CD4-positive, alpha-beta T cell treated with Interleukin-12 subunit alpha and Interleukin-12 subunit beta, for 1 hour (primary cell): Measurements from ENCODE around the gene KLF12.

ENCODE experiments used
- DNase-seq: peaks from one replicate; pipeline ENCODE4 v3.0.0-alpha.2; 2020

Gene KLF12

DNA sequence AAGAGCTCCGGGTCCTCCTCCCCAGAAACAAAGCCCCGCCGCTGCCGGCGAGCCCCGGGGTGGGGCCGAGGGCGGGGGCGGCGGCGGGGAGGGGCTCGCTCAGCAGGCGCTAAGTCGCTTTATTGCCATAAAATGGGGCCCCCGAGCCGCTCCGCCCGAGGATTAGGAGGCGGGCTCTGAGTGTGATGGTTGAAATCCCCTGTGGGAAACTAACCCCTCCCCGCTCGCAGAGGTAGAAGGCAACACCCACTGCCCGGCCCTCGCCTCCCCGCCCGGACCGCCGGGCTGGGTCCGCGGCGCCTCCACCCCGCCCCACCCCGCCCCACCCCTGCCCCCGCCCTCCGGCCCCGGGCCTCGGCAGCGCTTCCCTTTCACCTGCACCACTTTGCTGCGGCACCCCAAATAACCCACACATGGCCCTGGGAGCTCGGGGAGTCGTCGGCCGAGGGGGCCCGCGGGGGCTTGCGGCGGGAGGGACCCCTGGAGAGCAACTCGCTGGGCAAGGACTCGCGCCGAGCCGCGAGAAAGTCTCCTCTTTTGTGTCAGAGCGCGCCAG lies at the start of gene KLF12:
Gene KLF12 (minus strand): TSS at position 184 of the 556 bp plus-strand sequence.
- DNase-seq, result peak; percentile 95

DNA sequence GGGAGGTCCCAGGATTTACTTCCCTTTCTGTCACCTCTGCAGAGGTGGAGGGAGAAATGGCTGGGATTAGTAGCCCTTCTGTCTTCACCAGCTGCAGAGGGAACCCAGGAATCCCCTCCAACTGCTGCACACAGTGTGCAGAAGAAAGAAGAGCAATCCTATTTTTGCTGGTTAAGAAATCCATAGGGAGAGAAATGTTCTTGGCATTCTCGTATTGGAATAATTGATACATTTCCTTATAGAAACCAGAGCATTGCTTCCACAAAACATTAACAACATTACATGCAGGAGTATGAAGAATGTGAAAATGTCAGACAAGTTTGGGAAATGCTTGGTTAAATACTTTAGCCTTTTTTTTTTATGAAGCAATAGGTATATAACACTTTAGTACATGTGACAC lies 48.3 kb upstream of the KLF12 start:
- DNase-seq, result no peak

DNA sequence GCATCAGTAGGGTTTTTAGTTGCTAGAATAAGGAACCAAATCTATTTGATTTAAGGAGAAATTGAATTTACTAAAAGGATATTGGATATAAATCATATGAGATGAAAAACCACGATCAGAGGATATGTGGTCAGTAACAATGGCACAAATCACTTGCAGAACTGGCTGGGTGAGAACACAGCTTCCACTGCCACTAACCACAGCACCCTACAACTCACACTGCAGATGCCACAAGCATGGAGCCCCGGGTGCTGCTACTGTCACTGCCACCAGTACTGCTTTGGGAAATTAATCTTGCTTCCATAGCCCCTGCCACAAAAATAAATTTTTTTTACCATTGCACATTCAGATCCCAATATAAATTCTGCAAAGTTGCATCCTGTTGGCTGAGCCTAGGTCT lies 40.6 kb upstream of the KLF12 start:
- DNase-seq, result peak; percentile 21

DNA sequence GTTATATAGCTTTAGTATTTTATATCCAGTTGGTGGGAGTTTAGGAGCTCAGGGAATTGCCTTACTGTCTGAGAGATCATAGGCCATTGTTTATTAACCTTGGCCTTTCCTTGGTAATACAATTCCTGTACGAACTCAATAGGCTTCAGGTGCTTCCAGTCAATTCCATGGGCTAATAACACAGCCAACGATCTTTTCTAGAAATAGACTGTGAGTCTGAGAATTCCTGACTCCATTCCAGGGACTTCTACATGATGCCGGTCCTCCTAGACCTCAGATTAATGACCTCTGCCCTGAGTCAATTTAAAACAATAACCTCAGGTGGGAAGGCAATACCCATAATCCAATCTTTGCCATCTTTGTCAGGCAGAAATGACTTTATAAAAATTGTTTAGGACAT lies 39.6 kb upstream of the KLF12 start:
- DNase-seq, result no peak

DNA sequence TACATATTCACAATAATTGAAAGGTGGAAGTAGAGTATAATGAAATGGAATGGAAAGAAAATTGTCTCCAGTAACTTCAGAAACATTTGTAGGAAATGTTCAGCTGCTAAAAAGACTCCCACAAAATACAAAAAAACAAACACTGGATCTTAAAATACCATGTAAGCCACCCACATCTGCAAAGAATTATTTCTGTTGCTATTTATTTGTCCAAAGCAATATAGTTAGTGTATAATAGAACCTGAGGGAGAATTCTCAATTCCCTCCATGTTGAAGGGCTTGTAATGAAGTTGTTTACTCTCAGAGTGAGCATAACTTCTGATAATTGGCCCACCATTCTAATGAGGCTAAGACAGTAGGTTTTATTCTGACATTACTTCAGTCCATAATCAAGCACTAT lies 37.4 kb upstream of the KLF12 start:
- DNase-seq, result no peak

DNA sequence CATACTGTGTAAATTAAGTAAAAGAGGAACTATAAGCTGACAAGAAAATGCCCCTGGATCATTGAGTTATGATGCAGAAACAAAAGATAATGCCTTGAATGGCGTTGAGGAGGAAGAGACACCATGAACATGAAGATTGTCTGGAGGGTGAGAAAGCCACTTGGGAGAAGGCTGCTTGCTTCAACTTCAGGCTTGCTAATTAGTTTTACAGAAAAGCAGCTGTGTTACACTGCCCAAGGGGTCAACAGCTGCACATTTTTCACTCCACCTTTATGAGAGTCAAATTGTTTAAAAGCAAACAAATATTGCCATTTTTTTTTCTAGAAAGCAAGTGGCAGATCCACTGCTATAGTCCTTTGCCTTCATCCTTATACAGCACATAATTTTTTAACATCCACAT lies 35.5 kb upstream of the KLF12 start:
- no peak for DNase-seq

DNA sequence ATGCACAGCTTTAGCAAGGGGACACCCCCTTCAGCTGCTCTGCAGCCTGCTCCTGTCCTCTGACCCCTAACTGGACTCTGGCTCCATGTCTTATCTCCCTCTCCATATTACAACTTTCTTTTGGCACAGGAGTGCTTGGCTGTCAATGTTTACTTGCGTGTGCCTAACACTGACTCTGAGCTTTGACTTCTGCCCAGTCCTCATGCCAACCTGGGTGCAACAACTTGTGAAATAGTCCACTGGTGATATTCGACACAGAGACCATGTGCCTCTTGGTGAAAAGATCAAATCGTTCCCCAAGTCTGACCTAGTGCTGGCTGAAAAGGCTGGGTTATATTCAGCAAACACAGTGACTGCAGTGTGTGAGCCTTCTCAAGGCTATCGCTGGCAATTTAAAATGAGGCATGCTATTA lies 34.1 kb upstream of the KLF12 start:
- no peak for DNase-seq

DNA sequence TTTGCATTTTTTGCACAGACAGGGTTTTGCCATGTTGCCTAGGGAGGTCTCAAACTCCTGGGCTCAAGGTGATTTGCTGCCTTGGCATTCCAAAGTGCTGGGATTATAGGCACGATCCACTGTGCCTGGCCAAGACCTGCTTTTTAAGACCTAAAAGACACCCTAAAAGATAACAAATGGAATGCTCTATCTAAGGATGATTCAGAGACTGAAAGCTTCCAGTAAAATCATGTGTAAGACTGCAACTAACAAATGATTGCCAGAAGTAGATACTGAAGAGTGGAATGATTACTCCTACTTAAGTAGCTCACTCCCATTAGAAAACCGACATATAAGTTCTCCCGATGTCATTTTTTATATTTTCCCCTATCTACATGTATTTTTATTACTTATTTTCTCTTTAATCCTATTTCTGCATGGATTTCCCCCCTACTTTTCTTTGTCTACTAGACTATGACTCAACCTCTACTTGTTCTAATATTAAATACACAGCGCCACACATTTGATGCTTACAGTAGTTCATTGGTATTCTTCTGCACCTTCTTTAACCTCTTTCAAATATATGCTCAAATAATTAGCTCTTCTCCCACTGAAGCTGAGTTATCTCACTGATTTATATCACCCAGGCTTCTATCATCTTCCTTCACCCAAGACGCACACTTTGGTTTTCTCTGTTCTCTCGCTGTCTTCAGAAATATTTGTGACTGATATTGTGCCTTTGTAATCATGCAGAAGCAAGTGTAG lies 32.2 kb upstream of the KLF12 start:
- DNase-seq, result no peak

DNA sequence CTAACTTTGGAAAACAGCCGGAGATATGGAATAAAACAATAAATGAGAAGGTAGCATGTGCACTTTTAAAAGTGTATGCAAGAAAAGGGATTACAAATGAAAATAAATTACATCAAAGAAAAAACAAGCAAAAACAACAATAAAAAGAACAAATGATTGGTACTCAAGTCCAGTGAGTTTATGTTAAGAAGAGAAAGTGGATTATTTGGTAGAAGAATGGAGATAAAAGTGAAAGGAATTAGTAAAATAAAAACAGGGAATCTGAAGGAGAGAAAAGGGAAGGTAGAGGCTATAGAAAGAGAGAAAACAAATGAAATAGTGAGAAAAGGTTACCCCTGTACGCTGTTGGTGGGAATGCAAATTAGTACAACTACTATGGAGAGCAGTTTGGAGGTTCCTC lies 28.6 kb upstream of the KLF12 start:
- no peak for DNase-seq

DNA sequence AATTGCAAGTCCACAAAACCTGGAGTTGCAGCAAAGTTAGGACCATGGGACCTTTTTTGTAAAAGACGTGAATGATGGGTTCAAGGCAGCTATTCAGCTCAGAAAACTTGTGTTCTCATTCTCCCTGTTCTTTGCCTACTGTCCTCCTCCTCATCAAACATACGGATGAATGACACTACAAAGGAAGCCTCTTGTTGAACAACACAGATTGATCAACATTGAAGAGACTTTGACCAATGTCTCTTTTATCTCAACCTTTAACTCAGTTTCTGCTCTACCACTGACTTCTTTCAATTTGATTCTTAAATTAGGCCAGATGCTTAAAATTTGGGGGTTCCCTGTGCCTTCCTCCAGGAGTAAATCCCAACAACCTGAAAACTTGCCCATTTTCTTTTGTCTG lies 27.9 kb upstream of the KLF12 start:
- no peak for DNase-seq

DNA sequence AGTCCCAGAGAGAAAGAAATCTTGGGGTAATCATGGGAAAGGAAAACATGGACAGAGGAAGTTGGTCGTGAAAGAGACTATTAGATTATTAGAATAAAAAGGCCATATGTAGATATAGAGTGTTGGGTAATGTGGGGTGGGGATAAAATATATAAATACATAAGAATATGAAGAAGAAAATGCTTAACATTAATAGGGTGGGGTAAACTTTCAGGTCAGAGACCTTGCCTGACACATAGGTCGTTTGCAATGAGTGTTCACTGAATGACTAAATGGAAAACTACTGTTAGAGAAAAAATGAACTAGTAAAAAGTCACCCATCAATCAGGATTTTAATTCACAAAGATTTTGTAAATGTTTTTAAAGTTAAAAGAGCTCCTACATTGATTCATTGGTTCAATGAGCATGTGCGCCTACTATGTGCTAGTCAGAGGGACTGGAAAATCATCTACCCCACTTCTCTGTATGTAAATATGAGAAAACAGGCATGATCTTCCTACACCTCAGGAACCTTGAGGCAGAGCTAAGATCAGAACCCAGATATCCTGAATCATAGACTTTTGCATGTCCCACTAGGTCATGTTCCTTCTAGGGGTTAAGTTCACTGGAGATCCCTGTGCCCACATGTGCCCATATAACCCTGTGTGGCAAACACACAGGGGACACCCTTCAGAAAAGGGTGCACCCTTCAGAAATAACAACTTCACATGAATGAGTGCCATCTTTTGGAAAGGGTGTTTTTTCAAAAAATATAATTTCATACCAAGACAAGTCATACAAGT lies 24.6 kb upstream of the KLF12 start:
- no peak for DNase-seq

DNA sequence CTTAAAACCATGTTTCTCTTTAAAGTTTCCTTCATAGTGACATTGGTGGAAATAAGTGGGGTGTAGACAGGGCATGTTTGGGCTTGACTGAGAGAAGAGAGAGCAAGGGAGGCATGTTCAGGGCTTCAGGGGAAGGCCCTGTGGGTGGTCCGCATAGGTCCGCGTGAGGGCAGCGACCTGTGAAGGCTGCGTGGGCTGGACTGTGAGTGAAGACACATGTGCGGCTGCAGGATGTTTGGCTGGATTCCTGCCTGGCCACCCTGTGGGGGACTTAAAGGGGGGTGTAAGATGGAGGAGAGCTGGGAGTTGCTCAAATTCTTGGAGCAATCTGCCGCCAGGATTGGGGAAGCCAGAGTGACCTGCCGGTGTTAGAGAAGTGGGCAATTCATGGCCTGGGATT lies 23.8 kb upstream of the KLF12 start:
- no peak for DNase-seq

DNA sequence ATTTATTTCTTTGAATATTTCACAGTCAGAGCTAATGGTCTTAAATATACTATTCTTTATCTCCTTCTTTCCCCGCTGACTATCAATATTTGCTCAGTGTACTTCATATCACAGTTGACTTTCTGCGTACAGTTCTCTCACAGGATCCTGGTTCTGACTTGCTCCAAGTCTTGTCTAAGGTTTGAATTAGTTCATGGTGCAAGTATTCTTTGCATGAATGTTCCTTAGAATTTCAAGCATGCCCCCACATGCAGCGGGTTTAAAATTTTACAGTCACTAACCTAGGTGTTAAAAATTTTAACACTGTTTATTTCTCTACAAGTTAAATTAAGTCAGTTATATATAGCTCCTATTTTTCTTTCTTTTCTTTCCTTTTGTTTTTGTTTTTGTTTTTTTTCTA lies 20.8 kb upstream of the KLF12 start:
- DNase-seq, result no peak

DNA sequence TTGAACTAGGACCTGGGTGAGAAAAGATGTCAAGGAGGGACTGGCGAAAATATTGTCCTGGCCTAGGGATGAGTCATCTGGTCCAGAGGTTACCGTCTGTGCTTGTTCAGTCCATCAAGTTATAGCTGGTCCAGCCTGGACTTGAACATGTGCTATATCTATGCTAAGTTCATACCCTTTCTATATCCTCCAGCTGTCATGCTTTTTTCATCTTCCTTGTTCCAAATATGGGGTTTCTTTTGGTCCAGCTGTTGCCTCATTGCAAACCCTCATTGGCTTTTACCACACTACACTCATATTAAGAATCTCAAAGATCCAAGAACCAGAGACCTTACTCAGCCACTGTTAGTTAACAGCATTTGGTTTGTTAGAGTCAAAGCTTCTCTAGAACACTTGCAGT lies 19.1 kb upstream of the KLF12 start:
- no peak for DNase-seq

DNA sequence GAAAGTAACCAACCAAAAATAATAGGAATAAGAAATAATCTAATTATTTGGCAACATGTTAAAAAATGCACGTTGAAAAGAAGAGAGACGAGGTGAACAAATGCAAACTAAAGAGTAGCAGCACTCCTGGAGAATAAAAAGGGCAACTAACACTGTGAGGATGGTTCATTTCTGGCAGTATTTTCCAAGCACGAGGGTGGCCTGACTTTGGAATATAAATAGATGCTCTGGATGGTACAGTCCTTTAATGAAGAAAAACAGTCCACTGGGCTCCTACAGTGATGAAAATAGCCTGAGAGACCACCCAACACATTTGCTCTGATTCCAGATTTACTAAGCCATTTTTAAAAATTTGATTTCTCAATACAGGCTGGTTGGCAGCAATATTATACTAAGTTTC lies 17.7 kb upstream of the KLF12 start:
- no peak for DNase-seq

DNA sequence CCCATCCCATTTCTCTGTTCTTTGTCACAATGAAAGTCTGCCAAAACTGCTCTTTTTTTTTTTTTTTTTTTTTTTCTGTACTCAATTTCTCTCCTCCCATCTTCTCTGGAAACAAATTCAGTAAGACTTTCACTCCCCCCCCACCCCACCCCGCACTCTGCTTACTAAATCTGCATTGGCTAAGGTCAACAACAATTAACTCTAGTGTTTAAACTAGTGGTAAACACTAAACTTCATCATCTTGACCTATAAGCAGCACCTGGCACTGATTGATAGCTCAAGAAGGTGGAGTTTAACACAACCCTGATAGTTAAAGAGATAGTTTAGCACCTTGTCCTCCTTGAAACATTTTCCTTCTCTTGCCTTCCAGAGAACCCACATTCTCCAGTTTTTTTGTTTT lies 14.1 kb upstream of the KLF12 start:
- DNase-seq, result no peak

DNA sequence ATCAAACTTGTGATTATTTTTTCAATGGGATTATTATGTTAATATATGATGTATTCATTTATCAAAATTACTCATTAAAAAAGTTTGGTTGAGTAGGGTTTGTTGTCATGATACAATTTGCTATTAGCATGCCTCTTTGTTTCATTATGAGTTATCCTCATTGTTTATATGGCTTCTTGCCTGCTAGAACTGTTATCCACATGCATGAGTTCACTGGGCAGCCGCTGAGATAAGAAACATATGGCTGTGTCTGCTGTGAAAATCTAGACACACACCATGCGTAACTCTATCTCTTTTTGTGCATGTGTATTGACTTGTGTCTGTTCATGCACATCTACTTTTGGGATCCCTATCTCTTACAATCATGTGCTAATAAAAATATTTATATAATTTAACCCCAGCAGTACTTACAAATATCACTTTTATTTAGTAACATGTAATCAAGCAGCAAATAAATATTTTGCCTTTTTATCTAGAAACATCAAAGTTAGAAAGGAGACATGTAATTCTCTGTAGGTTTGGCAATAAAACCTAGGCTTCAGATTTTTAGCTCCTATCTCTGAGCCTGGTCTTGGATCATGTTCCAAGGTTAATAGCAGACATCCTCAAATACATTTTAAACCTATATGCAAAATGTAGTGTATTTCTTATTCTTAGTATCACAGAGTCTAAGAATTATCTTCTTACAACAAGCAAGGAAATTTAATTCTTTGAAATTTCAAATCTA lies 11.2 kb upstream of the KLF12 start:
- no peak for DNase-seq

DNA sequence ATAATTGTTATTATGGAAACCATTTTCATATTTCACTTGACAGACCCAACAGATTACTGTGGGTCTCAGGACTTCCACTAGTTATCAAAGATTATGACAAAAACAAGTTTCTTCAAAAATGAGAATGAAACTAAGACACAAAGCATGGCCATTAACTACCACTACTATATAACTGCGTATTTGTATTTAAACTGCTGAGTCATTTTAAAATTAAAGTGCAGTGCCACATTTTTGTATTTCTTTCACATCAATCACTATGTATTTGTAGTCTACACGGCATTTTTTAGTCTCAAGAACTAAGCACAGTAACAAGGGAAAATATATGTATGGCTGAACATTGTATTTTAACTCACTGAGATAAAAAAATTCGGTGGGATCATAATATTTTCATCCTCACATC lies 10.1 kb upstream of the KLF12 start:
- DNase-seq, result no peak

DNA sequence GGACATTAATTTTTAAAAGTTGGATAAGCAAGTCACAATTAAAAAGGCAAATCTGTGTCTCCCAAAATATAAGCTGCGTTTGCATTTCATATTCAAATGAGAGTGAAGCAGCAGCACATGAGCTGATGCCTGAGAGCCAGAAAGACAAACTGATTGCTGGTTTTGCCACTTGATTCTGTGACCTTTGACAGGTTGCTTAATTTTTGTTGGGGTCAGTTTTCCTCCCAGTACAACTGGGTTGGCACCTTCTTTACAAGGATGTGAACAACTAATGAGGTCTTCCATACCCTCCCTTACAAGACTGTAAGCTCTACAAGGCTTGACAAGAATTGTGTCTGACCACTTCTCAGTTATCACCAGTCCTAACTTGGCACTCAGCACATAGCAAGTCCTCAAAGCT lies 8.1 kb upstream of the KLF12 start:
- no peak for DNase-seq

DNA sequence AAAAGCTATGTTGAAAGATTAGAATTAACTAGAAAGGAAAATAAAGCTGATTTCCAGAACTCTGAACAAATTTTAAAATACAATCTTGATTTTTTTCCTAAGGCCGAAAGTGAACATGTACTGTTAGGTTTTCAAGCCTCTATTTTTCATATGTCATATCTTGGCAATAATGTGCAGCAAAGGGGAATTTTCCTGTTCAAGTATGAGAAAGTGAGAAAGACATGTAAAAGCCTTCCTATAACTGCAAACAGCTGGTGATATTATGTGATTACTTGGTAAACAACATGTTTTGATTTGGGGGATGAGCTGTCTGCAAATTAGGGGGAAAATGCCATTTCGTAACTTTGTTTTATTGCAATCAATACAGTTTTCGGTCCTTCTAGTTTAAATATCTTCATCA lies 4.0 kb upstream of the KLF12 start:
- no peak for DNase-seq

DNA sequence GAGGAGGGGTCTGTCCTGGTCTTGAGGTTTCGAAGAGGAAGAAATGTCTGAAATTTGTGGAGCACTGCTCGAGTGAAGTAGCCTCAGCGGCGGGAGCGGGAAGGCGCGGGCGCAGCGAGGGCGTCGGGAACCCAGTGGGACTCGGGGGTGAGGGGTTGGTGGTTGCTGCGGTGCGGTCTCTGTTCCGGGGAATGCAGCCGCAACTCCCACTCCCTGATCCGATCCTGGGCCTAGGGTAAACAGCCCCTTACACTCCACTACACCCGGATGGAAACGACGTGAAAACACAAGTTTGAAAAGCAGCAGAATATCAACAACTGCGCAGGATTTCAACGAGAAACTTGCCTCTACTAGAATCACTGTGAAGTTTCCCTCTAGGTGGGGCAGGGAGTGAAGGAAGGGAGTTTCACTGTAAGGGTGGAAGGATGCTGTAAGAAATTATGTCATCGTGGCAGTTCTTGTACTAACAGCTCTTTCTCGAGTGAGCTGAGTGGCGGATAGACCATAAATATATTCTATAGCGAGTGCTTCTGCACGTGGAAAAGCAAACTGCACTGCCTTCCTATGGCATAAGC lies 2.0 kb upstream of the KLF12 start:
- DNase-seq, result peak; percentile 59

DNA sequence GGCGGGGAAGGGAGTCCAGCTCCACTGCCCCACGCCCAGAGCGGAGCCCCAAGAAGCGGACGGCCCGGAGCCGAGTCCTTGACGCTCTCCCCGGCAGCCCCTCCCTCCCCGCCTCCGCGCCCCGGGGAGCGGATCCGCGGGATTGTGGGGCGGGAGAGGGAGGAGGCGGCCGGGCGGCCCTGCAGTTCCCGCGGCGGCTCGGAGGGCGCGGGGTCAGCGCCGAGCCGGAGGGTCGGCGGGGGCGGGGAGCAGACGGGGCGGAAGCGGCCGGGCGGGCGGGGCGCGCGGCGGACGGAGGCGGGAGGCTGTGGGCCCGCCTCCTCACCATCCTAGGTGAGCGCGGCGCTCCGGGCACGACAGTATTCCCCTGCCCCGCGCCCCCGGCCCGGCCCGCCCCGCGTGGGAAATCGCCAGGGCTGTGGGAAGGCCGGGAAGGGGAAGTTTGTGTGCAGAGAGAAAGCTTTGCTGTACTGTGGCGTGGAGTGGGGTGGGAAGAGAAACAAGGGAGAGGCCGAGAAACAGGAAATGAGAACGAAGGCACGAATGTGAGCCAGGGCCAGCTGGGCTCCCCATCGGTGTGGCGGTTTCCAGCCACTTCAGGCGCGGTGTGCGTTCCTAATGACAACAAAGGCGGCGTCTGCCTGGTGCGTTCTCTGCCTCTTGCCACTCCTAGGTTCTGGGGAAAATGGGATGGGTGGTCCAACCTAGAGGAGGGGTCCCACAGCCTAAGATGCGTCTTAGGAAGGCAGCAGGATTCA lies 1.3 kb upstream of the KLF12 start:
- DNase-seq, result peak; percentile 63
